Measurements from ENCODE around the gene MB. TPM values are rescaled to one million over a fixed set of nuclear protein-coding genes. Genes with fewer than 3 reads are reported as not detected.
A peak's percentile ranks its signal among the peaks of the same experiment; 100 is the strongest.

The MB gene
- total RNA-seq, 3 donors from 2014 or later, result 2.1 to 17.2 (median 13.4) TPM

GRCh38 chr22:35568751-35569739 lies 48.1 kb downstream of the MB start:
- no peak for DNase-seq
- peak; percentile 57 for ATAC-seq
- TF ChIP-seq CTCF (IDR thresholded peaks at IDR 0.05), result no peak
- H3K36me3 ChIP-seq (ENCODE audit: low read depth), result no peaks in the 10 kb centered on the region
- no peak overlapping the region for H3K4me3 ChIP-seq
- intact Hi-C loops (cut with DNase I, micrococcal nuclease), result no loop called here
- no peaks in the 10 kb centered on the region for H3K4me1 ChIP-seq (ENCODE audit: low read depth)
- H3K9me3 ChIP-seq, result no peaks in the 10 kb centered on the region

GRCh38 chr22:35567351-35568141 lies 49.6 kb downstream of the MB start:
- DNase-seq, result no peak
- no peak for TF ChIP-seq CTCF (IDR thresholded peaks at IDR 0.05)
- no peak for ATAC-seq
- no peaks in the 10 kb centered on the region for H3K9me3 ChIP-seq
- no peaks in the 10 kb centered on the region for H3K4me1 ChIP-seq (ENCODE audit: low read depth)
- intact Hi-C loops (cut with DNase I, micrococcal nuclease), result no loop called here
- H3K4me3 ChIP-seq, result no peak overlapping the region
- no peaks in the 10 kb centered on the region for H3K36me3 ChIP-seq (ENCODE audit: low read depth)

- no peaks in the 10 kb centered on the region for H3K9me3 ChIP-seq
- H3K4me1 ChIP-seq (ENCODE audit: low read depth), result no peaks in the 10 kb centered on the region
- intact Hi-C loops (cut with DNase I, micrococcal nuclease), result no loop called here
- no peak for TF ChIP-seq CTCF (IDR thresholded peaks at IDR 0.05)
- H3K36me3 ChIP-seq (ENCODE audit: low read depth), result no peaks in the 10 kb centered on the region
- H3K4me3 ChIP-seq, result no peak overlapping the region
- DNase-seq (no peak), ATAC-seq (no peak)
Measured at GRCh38 chr22:35564975-35565867, 51.9 kb downstream of the MB start.

- DNase-seq, result no peak
- Histone ChIP-seq H3K4me1 (ENCODE audit: low read depth) (no peaks in the 10 kb centered on the region), H3K4me3 (no peak overlapping the region), H3K36me3 (ENCODE audit: low read depth) (no peaks in the 10 kb centered on the region), H3K9me3 (no peaks in the 10 kb centered on the region)
- no peak for ATAC-seq
- intact Hi-C loops (cut with DNase I, micrococcal nuclease), result no loop called here
- TF ChIP-seq CTCF (IDR thresholded peaks at IDR 0.05), result no peak
Measured at GRCh38 chr22:35563211-35563610, 53.9 kb downstream of the MB start.

Measured in mucosa of descending colon (tissue), 3 donors.